ENCODE measurements around the gene FAM114A2.

DNA sequence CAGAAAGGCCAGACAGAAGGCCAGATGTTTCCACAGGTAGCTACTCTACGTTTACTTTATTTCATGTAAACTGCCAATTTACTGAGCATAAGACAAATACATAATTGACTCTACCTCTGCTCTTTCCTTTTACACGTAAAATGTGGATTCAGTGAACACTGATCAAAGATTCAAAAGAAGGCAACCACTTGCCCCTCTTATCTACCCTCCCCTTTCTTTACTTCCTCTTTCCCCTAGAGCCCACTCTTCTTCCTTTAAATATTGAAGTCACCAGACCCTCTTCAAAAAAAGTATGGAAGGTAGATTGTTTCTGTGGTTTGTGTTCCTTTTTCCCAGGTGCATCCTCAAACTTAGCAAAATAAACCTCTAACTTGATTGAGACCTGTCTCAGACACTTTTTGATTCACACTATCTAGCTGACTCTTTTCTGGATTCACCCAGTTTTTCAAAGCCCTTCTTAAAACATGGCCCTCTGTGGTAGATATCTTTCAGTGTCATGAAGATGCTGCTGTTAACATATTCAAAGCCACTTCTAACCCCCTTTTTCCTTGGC, 6.7 kb downstream of the FAM114A2 start:
- no peak for TF ChIP-seq POLR2A (IDR thresholded peaks at IDR 0.05)
- TF ChIP-seq, protein P1, sequence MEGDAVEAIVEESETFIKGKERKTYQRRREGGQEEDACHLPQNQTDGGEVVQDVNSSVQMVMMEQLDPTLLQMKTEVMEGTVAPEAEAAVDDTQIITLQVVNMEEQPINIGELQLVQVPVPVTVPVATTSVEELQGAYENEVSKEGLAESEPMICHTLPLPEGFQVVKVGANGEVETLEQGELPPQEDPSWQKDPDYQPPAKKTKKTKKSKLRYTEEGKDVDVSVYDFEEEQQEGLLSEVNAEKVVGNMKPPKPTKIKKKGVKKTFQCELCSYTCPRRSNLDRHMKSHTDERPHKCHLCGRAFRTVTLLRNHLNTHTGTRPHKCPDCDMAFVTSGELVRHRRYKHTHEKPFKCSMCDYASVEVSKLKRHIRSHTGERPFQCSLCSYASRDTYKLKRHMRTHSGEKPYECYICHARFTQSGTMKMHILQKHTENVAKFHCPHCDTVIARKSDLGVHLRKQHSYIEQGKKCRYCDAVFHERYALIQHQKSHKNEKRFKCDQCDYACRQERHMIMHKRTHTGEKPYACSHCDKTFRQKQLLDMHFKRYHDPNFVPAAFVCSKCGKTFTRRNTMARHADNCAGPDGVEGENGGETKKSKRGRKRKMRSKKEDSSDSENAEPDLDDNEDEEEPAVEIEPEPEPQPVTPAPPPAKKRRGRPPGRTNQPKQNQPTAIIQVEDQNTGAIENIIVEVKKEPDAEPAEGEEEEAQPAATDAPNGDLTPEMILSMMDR (IDR thresholded peaks at IDR 0.05): no peak

All from heart left ventricle (tissue), 13 donors.